SK-N-SH treated with all-trans-retinoic acid at 6 μM for 48 hours (cell line): Measurements from ENCODE around the gene NSG1.

Source experiments
- ATAC-seq: fragments of 200-7000 bp; cut with Tn5 transposase; 3 replicates; pipeline ENCODE4 v1.9.1; 2020; ENCODE audit warnings: mild to moderate bottlenecking, moderate library complexity
- ARNTL ChIP-seq: fragments of 450-650 bp; formaldehyde crosslinking; IDR thresholded peaks from 2 replicates; pipeline ENCODE4 v1.5.0; 2020; ENCODE audit warnings: low read depth, mild to moderate bottlenecking, moderate library complexity, borderline replicate concordance
- BACH2 ChIP-seq: fragments of 250-450 bp; sonication (Bioruptor Pico); IDR thresholded peaks from 2 replicates; pipeline ENCODE4 v1.9.0; 2021; ENCODE audit warnings: mild to moderate bottlenecking, borderline replicate concordance
- CREB5 ChIP-seq: fragments of 250-450 bp; sonication (Bioruptor Pico); IDR thresholded peaks from 2 replicates; pipeline ENCODE4 v1.5.1; 2020; ENCODE audit warnings: low read depth, mild to moderate bottlenecking, moderate library complexity
- CSRNP3 ChIP-seq: fragments of 250-450 bp; sonication (Bioruptor Pico); IDR thresholded peaks from 2 replicates; pipeline ENCODE4 v1.5.1; 2021; ENCODE audit warnings: mild to moderate bottlenecking, moderate library complexity
- ESRRG ChIP-seq: fragments of 250-450 bp; sonication (Bioruptor Pico); IDR thresholded peaks from 2 replicates; pipeline ENCODE4 v1.6.1; 2021; ENCODE audit warnings: mild to moderate bottlenecking
- GLIS3 ChIP-seq: fragments of 250-450 bp; sonication (Bioruptor Pico); IDR thresholded peaks from 2 replicates; pipeline ENCODE4 v1.5.0; 2020; ENCODE audit warnings: mild to moderate bottlenecking, moderate library complexity
- ISL1 ChIP-seq: fragments of 250-450 bp; sonication (Bioruptor Pico); IDR thresholded peaks from 2 replicates; pipeline ENCODE4 v2.1.2; 2022; ENCODE audit warnings: mild to moderate bottlenecking, moderate library complexity
- PATZ1 ChIP-seq: fragments of 250-450 bp; sonication (Bioruptor Pico); IDR thresholded peaks from 2 replicates; pipeline ENCODE4 v1.8.0; 2020; ENCODE audit warnings: mild to moderate bottlenecking, moderate library complexity, borderline replicate concordance
- PPARA ChIP-seq: fragments of 250-450 bp; sonication (Bioruptor Pico); IDR thresholded peaks from 2 replicates; pipeline ENCODE4 v1.5.0; 2020; ENCODE audit warnings: mild to moderate bottlenecking, borderline replicate concordance
- RARB ChIP-seq: fragments of 250-450 bp; sonication (Bioruptor Pico); IDR thresholded peaks from 2 replicates; pipeline ENCODE4 v1.8.0; 2021; ENCODE audit warnings: mild to moderate bottlenecking, moderate library complexity
- SNAI2 ChIP-seq: fragments of 250-450 bp; sonication (Bioruptor Pico); IDR thresholded peaks from 2 replicates; pipeline ENCODE4 v1.5.0; 2020; ENCODE audit warnings: mild to moderate bottlenecking, moderate library complexity
- TCF4 ChIP-seq: fragments of 250-450 bp; sonication (Bioruptor Pico); IDR thresholded peaks from 2 replicates; pipeline ENCODE4 v1.8.0; 2021; ENCODE audit warnings: mild to moderate bottlenecking, moderate library complexity, borderline replicate concordance
- TOX ChIP-seq: fragments of 250-450 bp; sonication (Bioruptor Pico); IDR thresholded peaks from 2 replicates; pipeline ENCODE4 v1.8.0; 2021; ENCODE audit warnings: mild to moderate bottlenecking, moderate library complexity, borderline replicate concordance
- TSHZ2 ChIP-seq: fragments of 250-450 bp; sonication (Bioruptor Pico); IDR thresholded peaks from 2 replicates; pipeline ENCODE4 v1.5.0; 2020; ENCODE audit warnings: mild to moderate bottlenecking, moderate library complexity
- ZC3H10 ChIP-seq: fragments of 250-450 bp; sonication (Bioruptor Pico); IDR thresholded peaks from 2 replicates; pipeline ENCODE4 v1.5.1; 2021; ENCODE audit warnings: mild to moderate bottlenecking, moderate library complexity
- ZFP3 ChIP-seq: fragments of 250-450 bp; sonication (Bioruptor Pico); IDR thresholded peaks from 2 replicates; pipeline ENCODE4 v1.5.0; 2020; ENCODE audit warnings: mild to moderate bottlenecking, moderate library complexity
- ZFP30 ChIP-seq: fragments of 450-650 bp; formaldehyde crosslinking; IDR thresholded peaks from 2 replicates; pipeline ENCODE4 v1.5.0; 2022; ENCODE audit warnings: mild to moderate bottlenecking, moderate library complexity
- ZNF565 ChIP-seq: fragments of 450-650 bp; formaldehyde crosslinking; conservative IDR thresholded peaks from 2 replicates; pipeline ENCODE4 v1.5.0; 2020; ENCODE audit warnings: low read depth, mild to moderate bottlenecking, moderate library complexity
- ZNF70 ChIP-seq: fragments of 450-650 bp; formaldehyde crosslinking; IDR thresholded peaks from 2 replicates; pipeline ENCODE4 v1.5.0; 2020; ENCODE audit warnings: mild to moderate bottlenecking, moderate library complexity
- ZNF8 ChIP-seq: fragments of 450-650 bp; formaldehyde crosslinking; IDR thresholded peaks from 2 replicates; pipeline ENCODE4 v1.5.0; 2020; ENCODE audit warnings: mild to moderate bottlenecking, moderate library complexity

NSG1 gene

GRCh38 chr4:4437798-4438470 lies 51.0 kb downstream of the NSG1 start:
- no peak for TF ChIP-seq ISL1 (CRISPR knock-in tag)
- no peak for TF ChIP-seq TCF4 (CRISPR knock-in tag)
- no peak for TF ChIP-seq ESRRG (CRISPR knock-in tag)
- no peak for TF ChIP-seq SNAI2 (CRISPR knock-in tag)
- no peak for TF ChIP-seq ZNF565 (CRISPR knock-in tag)
- no peak for ATAC-seq

GRCh38 chr4:4438891-4439290 lies 52.0 kb downstream of the NSG1 start:
- no peak for ATAC-seq
- TF ChIP-seq ZFP3 = no peak

GRCh38 chr4:4439782-4440181 lies 52.9 kb downstream of the NSG1 start:
- no peak for TF ChIP-seq ZFP3
- TF ChIP-seq BACH2 (CRISPR knock-in tag) = no peak
- no peak for TF ChIP-seq TOX (CRISPR knock-in tag)
- no peak for TF ChIP-seq PPARA (CRISPR knock-in tag)
- TF ChIP-seq CREB5 (CRISPR knock-in tag) = no peak
- no peak for TF ChIP-seq TCF4 (CRISPR knock-in tag)
- TF ChIP-seq ISL1 (CRISPR knock-in tag) = no peak
- no peak for TF ChIP-seq RARB (CRISPR knock-in tag)
- no peak for TF ChIP-seq PATZ1 (CRISPR knock-in tag)
- no peak for TF ChIP-seq ZNF70 (CRISPR knock-in tag)
- no peak for TF ChIP-seq ZC3H10
- TF ChIP-seq ZFP30 = no peak
- no peak for TF ChIP-seq CSRNP3
- TF ChIP-seq TSHZ2 = no peak
- no peak for ATAC-seq

- TF ChIP-seq CSRNP3 = no peak
- no peak for TF ChIP-seq ZNF70 (CRISPR knock-in tag)
- TF ChIP-seq ZFP30 = no peak
- TF ChIP-seq ESRRG (CRISPR knock-in tag) = no peak
- TF ChIP-seq ARNTL (CRISPR knock-in tag) = no peak
- TF ChIP-seq ZFP3 = no peak
- TF ChIP-seq ZNF8 (CRISPR knock-in tag) = no peak
- TF ChIP-seq PPARA (CRISPR knock-in tag) = no peak
- no peak for TF ChIP-seq SNAI2 (CRISPR knock-in tag)
- no peak for TF ChIP-seq ISL1 (CRISPR knock-in tag)
- TF ChIP-seq PATZ1 (CRISPR knock-in tag) = no peak
- no peak for TF ChIP-seq GLIS3
- TF ChIP-seq ZC3H10 = no peak
- no peak for TF ChIP-seq CREB5 (CRISPR knock-in tag)
- no peak for TF ChIP-seq BACH2 (CRISPR knock-in tag)
- TF ChIP-seq RARB (CRISPR knock-in tag) = no peak
- no peak for TF ChIP-seq TCF4 (CRISPR knock-in tag)
- no peak for ATAC-seq
Measured at GRCh38 chr4:4440333-4441061, 53.6 kb downstream of the NSG1 start.
